ENCODE data around the gene YIPF1. TPM values are rescaled to one million over a fixed set of nuclear protein-coding genes. Genes with fewer than 3 reads are reported as not detected.

YIPF1 gene
- total and polyA plus RNA-seq, 2 donors (not counting 1 experiment from before 2014, with no cell fraction given), result 34.7 to 39.8 TPM

DNA sequence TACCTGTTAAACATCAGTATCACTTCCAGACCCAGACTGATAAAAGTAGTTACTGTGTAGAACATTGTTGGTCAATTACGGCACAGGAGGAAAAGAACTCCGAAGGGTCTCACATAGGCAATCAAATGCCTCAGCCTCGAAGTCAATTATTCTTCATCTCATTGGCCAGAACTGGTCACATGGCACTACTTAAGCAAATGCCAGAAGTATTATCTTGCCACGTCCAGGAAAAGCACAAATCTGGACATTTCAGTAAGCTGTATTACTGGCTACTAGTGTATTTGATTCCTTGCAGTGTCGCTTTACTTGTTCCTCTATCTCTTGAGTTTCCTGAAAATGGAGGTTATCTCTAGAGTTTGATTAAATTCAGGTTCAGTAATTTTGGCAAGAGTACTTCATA lies 28.7 kb upstream of the YIPF1 start:
- Histone ChIP-seq H3K4me1 (ENCODE audit: control insufficient read depth, extremely low read depth, insufficient read depth, low read length) (no peaks in the 10 kb centered on the region), H3K27me3 (ENCODE audit: control insufficient read depth, insufficient read depth, low read length) (no peaks in the 10 kb centered on the region), H3K9ac (ENCODE audit: insufficient read depth, low read length) (no peak overlapping the region), H3K36me3 (ENCODE audit: control insufficient read depth, insufficient read depth, low read length) (no peaks in the 10 kb centered on the region), H3K79me2 (ENCODE audit: control insufficient read depth, insufficient read depth, low read length) (no peaks in the 10 kb centered on the region), H4K20me1 (ENCODE audit: control insufficient read depth, extremely low read depth, insufficient read depth, low read length) (no peaks in the 10 kb centered on the region), H3K27ac (ENCODE audit: insufficient read depth, low read length) (no peak overlapping the region), H3K4me3 (replicated peaks in 1 of 4; ENCODE audit: control extremely low read depth in 1 of 4, insufficient read depth in 1 of 4, low read depth in 3 of 4, low read length in 4 of 4) (no peak overlapping the region), H3K4me2 (ENCODE audit: extremely low read depth, insufficient read depth, low read length) (no peak overlapping the region), H2AFZ (ENCODE audit: low read length) (no peak overlapping the region), H3K9me3 (ENCODE audit: control insufficient read depth, insufficient read depth, low read depth, low read length) (no peaks in the 10 kb centered on the region)
- DNase-seq (ENCODE audit: low read depth in 2 of 2), result peak in 1 of 2 donors; percentile 10
- TF ChIP-seq, protein P1, sequence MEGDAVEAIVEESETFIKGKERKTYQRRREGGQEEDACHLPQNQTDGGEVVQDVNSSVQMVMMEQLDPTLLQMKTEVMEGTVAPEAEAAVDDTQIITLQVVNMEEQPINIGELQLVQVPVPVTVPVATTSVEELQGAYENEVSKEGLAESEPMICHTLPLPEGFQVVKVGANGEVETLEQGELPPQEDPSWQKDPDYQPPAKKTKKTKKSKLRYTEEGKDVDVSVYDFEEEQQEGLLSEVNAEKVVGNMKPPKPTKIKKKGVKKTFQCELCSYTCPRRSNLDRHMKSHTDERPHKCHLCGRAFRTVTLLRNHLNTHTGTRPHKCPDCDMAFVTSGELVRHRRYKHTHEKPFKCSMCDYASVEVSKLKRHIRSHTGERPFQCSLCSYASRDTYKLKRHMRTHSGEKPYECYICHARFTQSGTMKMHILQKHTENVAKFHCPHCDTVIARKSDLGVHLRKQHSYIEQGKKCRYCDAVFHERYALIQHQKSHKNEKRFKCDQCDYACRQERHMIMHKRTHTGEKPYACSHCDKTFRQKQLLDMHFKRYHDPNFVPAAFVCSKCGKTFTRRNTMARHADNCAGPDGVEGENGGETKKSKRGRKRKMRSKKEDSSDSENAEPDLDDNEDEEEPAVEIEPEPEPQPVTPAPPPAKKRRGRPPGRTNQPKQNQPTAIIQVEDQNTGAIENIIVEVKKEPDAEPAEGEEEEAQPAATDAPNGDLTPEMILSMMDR (conservative IDR thresholded peaks at IDR 0.05 in 1 of 2, IDR thresholded peaks at IDR 0.05 in 1 of 2; ENCODE audit: low read depth in 1 of 2, low read length in 2 of 2), result no peak

DNA sequence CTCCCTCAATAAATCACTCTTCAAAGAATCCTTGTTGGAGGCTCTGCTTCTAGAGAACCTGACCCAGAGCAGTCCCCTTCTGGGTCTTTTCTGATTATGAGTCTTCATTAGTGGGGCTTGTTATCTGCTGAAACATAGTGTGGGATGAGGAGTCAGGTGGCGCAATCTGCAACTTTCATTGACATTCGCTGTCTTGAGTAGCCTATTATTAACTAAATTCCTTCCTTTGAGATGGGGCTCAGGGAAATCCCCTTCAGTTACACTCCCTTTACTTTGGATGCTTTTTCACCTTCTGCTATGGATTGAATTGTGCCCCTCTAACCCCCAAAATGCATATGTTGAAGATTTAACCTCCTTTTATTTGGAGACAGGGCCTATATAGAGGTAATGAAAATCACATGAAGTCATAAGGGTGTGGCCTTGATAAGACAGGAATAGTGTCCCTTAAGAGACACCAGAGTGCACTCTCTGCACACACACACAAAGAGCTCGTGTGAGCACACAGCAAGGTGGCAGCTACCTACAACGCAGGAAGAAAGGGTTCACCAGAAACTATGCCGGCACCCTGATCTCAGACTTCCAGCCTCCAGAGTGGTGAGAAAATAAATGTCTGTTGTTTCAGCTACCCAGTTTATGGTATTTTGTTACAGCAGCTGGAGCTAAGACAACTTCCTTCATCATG lies 23.9 kb upstream of the YIPF1 start:
- no peaks in the 10 kb centered on the region for H3K9me3 ChIP-seq (ENCODE audit: control insufficient read depth, insufficient read depth, low read depth, low read length)
- peaks cover 4% of the 10 kb centered on the region for H3K4me1 ChIP-seq (ENCODE audit: control insufficient read depth, extremely low read depth, insufficient read depth, low read length)
- DNase-seq (ENCODE audit: low read depth in 2 of 2), result no peak
- no peak for TF ChIP-seq EZH2 (IDR thresholded peaks at IDR 0.05; ENCODE audit: low read length, missing control alignments)
- TF ChIP-seq, protein P1 (conservative IDR thresholded peaks at IDR 0.05 in 1 of 2, IDR thresholded peaks at IDR 0.05 in 1 of 2; ENCODE audit: low read depth in 1 of 2, low read length in 2 of 2), result no peak
- no peak overlapping the region for H3K4me3 ChIP-seq (replicated peaks in 1 of 4; ENCODE audit: control extremely low read depth in 1 of 4, insufficient read depth in 1 of 4, low read depth in 3 of 4, low read length in 4 of 4)
- no peak overlapping the region for H3K27ac ChIP-seq (ENCODE audit: insufficient read depth, low read length)
- no peaks in the 10 kb centered on the region for H3K27me3 ChIP-seq (ENCODE audit: control insufficient read depth, insufficient read depth, low read length)
- no peaks in the 10 kb centered on the region for H4K20me1 ChIP-seq (ENCODE audit: control insufficient read depth, extremely low read depth, insufficient read depth, low read length)
- no peaks in the 10 kb centered on the region for H3K36me3 ChIP-seq (ENCODE audit: control insufficient read depth, insufficient read depth, low read length)
- H3K79me2 ChIP-seq (ENCODE audit: control insufficient read depth, insufficient read depth, low read length), result no peaks in the 10 kb centered on the region
- H2AFZ ChIP-seq (ENCODE audit: low read length), result no peak overlapping the region
- H3K9ac ChIP-seq (ENCODE audit: insufficient read depth, low read length), result no peak overlapping the region
- H3K4me2 ChIP-seq (ENCODE audit: extremely low read depth, insufficient read depth, low read length), result no peak overlapping the region

DNA sequence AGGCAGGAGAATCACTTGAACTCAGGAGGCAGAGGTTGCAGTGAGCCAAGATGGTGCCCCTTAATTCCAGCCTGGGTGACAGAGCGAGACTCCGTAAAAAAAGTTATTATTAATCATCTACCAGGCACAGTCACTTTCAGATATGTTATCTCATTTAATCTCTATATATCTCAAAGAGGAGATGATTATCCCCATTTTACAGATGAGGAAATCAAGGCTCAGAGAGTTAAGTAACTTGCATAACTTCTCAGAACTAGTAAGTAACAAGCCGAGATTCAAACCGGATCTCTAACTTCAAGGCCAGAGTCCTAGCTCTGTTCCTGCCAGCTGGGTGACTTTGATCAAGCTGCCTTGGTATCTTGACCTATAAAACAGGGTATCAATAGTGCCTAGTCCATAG lies 21.8 kb upstream of the YIPF1 start:
- H3K9ac ChIP-seq (ENCODE audit: insufficient read depth, low read length), result no peak overlapping the region
- H3K79me2 ChIP-seq (ENCODE audit: control insufficient read depth, insufficient read depth, low read length), result no peaks in the 10 kb centered on the region
- TF ChIP-seq, protein P1 (conservative IDR thresholded peaks at IDR 0.05 in 1 of 2, IDR thresholded peaks at IDR 0.05 in 1 of 2; ENCODE audit: low read depth in 1 of 2, low read length in 2 of 2), result no peak
- TF ChIP-seq EZH2 (IDR thresholded peaks at IDR 0.05; ENCODE audit: low read length, missing control alignments), result no peak
- no peak overlapping the region for H3K27ac ChIP-seq (ENCODE audit: insufficient read depth, low read length)
- no peak overlapping the region for H2AFZ ChIP-seq (ENCODE audit: low read length)
- no peaks in the 10 kb centered on the region for H3K9me3 ChIP-seq (ENCODE audit: control insufficient read depth, insufficient read depth, low read depth, low read length)
- DNase-seq (ENCODE audit: low read depth in 2 of 2), result no peak
- H3K36me3 ChIP-seq (ENCODE audit: control insufficient read depth, insufficient read depth, low read length), result no peaks in the 10 kb centered on the region
- no peaks in the 10 kb centered on the region for H3K27me3 ChIP-seq (ENCODE audit: control insufficient read depth, insufficient read depth, low read length)
- peaks cover 4% of the 10 kb centered on the region for H3K4me1 ChIP-seq (ENCODE audit: control insufficient read depth, extremely low read depth, insufficient read depth, low read length)
- H4K20me1 ChIP-seq (ENCODE audit: control insufficient read depth, extremely low read depth, insufficient read depth, low read length), result no peaks in the 10 kb centered on the region
- H3K4me2 ChIP-seq (ENCODE audit: extremely low read depth, insufficient read depth, low read length), result no peak overlapping the region
- no peak overlapping the region for H3K4me3 ChIP-seq (replicated peaks in 1 of 4; ENCODE audit: control extremely low read depth in 1 of 4, insufficient read depth in 1 of 4, low read depth in 3 of 4, low read length in 4 of 4)

Data from fibroblast of lung (primary cell).